ENCODE measurements around the gene IL36A.

The IL36A gene

DNA sequence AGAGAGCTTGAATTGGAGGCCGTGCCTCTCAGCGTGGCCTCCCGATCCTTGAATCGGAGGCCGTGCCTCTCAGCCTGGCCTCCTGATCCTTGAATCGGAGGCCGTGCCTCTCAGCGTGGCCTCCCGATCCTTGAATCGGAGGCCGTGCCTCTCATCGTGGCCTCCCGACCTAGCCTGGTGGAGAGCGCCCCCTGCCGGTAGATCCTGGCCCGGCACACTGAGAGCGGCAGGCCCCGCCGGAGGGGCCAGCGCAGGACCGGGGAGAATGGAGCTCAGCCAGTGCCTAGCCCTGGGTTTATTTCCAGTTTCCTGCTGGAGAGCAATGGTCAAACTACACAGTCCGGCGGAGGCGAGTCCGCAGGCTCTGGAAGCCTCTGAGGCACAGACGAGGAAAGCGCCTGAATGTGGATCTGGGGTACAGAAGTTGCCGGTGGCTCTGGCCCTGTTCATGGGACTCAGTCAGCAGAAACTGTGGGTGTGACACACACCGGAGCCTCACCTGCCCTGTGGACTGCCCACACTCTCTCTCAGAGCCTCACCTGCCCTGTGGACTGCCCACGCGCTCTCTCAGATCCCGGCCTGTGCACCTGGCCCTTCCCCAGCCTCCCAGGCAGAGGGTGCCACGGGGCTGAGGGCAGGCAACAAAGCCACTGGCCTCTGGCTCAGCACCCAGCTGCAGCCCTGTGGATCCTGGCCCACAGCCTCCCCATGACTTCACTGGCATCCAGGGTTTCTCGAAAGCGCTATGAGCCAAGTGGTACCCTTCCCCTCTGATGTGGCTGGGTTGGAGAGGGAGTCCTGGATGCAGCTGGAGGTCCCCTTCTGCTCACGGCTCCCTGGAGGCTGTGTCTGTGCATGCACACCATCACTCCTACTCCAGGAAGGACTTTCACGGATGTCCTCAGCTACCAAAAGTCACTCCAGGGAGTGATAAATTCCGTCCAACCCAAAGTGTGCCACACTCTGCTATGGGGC, 45.9 kb downstream of the IL36A start:
- no peak for DNase-seq (ENCODE audit: low spot score)

DNA sequence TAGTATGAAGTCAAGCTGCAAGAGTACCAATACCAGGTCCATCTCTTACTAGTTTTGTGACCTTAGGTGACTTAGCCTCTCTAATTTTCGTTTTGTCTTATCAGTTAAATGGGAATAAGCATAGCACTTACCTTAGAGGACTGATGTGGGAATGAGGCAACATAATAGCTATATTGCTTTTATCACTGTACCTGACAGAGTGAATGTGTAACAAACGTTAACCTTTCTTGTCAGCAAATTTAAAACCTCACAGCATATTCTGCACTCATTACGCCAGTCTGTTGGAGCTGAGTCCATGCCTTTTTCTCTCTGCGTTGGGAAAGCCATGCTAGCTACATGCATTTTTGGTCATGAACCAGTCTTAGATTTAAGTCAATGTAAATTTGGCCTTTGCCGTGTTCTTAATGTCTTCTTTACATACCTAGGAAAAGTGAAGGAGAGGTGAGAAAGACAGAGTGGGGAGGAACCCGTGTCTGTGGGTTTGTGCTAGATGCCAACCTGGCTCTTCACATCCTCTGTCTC, 47.2 kb downstream of the IL36A start, which contains the start of gene IL36B:
IL36B (minus strand) TSS at position 472 of the 522 bp plus-strand sequence.
- DNase-seq (ENCODE audit: low spot score) = no peak

GRCh38 chr2:113053666-113054065, 48.4 kb downstream of the IL36A start:
- DNase-seq (ENCODE audit: low spot score) = no peak

DNA sequence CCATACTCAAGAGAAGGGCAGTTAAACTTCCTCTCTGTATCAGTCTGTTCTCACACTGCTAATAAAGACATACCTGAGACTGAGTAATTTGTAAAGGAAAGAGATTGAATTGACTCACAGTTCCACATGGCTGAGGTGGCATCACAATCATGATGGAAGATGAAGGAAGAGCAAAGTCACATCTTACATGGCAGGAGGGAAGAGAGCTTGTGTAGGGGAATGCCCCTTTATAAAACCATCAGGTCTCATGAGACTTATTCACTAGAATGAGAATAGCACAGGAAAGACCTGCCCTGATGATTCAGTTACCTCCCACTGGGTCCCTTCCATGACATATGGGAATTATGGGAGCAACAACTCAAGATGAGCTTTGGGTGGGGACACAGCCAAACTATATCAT, 48.8 kb downstream of the IL36A start:
- DNase-seq (ENCODE audit: low spot score) = no peak

GRCh38 chr2:113056521-113056920, 51.3 kb downstream of the IL36A start:
- DNase-seq (ENCODE audit: low spot score) = no peak

DNA sequence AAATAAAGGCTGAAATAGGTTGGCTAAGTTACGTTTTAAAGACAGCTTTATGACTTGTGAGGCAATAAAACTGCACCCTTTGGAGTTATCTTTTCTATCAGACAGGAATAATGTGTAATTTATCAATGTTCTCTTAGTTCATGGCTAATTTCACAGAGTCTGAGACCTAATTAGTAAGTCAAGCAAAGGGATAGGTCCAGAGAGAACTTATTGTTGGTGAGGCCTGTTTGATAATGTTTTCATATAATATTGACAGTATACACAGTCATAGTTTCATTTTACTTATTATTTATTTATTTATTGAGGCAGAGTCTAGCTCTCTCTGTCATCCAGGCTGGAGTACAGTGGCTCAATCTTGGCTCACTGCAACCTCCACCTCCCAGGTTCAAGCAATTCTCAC, 51.9 kb downstream of the IL36A start:
- DNase-seq (ENCODE audit: low spot score) = no peak

Small RNA genes within 50 kb of the gene (small RNA-seq; reads per million reads assigned to genes)
- 0 reads per million in 2 experiments for gene HMGN2P23
